ENCODE measurements around the gene SIGLEC8.
"Not testable (repeated sequence)": the region's sequence is repeated elsewhere in the genome, so short reads cannot be mapped to it uniquely, and the experiment has no call there.

SIGLEC8 gene

DNA sequence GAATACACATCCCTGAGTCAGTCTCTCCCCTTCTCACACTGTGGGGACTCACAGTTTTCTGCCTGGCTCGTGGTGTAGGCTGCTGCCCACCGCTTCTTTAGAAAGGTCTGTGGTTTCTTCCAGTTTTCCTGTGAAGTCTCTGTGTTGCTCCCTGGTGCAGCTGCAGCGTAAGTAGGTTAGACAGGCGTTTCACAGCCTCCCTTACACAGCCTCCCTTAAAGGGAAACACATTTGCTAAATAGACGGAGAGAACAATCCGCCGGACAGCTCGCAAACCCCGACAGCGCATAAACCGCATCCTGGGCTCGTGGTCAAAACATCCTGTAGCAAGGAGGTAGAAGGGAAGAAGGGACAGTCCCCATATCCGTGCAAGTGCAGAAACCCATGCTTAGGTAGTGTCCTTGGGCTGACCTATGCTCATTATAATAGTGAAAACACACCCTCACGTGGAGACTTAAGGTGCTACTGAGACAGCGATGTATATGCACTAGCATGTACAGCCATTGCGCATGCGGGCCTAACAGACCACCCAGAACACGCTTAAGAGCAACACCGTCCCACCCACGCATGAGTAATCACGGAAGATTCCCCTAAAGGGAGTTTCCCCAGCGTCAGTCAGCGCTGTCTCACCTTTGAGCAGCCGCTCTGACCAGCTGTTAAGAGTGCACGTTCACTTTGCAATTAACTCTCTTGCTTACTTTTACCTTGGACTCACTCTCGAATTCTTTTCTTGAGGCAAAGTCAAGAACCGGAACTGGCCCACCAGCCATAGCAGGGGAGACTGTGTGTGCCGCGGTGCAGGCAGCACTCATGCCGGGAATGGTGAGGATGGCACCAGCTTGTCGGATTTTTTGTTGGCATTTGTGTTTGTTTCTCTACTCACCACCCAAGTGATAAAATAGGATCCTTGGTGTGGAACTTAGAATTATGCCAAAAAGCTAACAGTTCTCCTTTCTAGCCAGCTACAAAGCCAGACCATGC lies 16.6 kb downstream of the SIGLEC8 start:
- no peak for DNase-seq

DNA sequence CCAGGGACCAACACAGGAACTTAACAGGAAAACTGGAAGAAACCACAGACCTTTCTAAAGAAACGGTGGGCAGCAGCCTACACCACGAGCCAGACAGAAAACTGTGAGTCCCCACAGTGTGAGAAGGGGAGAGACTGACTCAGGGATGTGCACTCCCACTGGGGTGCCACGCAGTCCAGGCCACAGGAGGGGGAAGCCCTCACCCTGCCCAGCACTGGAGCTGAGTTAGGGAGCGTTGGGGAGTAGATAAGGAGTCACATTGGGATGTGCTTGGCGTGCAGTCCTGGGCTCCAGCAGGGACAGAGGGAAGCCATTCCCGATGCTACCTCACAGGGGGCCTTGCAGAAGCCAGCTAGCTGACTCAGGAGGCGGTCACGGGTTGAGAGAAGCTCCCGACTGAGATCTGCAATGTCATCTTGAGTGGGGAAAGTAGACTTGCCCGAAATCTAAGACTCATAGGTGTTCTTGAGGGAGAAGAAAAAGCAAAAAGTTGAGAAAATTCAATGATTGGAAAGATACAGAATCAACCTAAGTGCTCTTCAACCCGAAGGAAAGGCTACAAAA lies 17.3 kb downstream of the SIGLEC8 start:
- no peak for DNase-seq

GRCh38 chr19:51440052-51440451 lies 18.2 kb downstream of the SIGLEC8 start:
- no peak for DNase-seq

DNA sequence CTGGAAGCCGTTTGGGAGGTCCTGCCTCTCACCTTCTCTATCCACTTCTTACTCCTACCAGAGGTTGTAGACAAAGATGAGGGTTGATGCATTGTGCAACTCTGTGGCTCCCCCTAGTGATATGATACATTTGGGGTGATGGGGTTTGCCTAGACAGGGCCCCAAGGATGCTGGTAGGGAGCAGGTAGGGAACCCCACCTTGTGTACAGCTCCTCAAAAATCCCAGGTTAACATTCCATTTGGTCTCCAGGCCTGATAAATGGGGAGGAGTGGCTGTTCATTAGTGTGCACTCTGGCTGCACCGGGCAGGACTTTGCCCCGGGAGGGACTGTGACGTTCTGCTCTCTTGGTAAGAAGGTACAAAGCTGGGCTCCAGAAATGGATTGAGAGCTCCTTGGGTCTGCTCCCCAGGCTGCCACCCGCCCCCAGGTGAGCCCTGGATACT lies 19.2 kb downstream of the SIGLEC8 start:
- DNase-seq: no peak

DNA sequence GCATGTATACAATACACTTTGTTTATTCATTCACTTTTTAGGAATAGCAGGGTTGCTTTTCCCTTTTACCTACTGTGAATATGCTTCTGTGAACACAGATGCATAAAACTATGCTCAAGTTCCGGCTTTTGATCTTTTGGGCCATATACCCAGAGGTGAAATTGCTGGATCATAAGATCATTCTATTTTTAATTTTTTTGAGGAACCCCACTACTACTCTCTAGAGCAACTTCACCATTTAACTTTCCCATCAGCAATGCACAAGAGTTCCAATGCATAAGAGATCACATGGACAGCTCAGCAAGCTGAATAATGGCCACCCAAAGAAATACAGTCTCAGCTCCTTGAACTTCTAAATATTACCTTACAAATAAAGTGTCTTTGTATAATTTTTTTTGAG lies 23.8 kb downstream of the SIGLEC8 start:
- no peak for DNase-seq

- DNase-seq: no peak
Observed at GRCh38 chr19:51433043-51433442, 25.2 kb downstream of the SIGLEC8 start.

- no peak for DNase-seq
Observed at GRCh38 chr19:51431124-51431523, 27.1 kb downstream of the SIGLEC8 start.

- no peak for DNase-seq
Observed at GRCh38 chr19:51430221-51430620, 28.0 kb downstream of the SIGLEC8 start.

DNA sequence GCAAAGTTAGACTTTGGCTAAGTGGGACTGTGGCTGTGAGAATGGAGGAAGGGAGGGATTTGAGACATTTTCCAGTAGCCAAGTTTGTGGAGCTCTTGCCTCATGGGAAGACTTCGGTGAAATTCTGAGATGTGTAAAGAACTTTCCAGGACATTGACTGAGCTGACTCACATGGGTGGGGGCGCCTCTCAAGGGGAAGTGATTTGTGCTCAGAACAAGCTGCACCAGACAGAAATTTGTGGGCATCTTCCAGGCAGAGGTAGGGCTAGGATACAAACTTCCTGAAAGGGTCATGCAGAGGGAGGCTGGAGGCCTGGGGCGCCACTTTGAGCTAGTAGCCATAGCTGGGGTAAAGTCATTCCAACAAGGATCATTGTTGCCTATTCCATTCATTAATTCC lies 31.1 kb downstream of the SIGLEC8 start:
- DNase-seq: no peak

DNA sequence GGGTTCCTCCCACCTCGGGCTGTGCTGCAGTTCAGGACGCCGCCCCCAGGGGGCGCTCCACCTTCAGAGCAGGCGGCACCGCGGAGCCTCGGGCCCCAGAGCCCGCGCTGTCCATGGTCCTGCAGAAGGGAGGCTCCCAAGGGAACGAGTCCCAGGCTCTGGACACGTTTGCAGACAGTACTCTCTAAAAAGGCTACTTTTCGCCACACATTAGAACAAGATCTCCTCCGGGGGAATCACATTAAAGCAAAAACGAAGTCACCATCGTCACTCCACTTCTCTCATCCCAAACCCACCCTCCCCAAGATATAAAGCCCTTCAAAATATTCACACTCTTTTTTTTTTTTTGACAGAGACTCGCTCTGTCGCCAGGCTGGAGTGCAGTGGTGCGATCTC lies 36.2 kb downstream of the SIGLEC8 start:
- no peak for DNase-seq

- DNase-seq: no peak
Observed at GRCh38 chr19:51421229-51422052, 36.8 kb downstream of the SIGLEC8 start.

DNA sequence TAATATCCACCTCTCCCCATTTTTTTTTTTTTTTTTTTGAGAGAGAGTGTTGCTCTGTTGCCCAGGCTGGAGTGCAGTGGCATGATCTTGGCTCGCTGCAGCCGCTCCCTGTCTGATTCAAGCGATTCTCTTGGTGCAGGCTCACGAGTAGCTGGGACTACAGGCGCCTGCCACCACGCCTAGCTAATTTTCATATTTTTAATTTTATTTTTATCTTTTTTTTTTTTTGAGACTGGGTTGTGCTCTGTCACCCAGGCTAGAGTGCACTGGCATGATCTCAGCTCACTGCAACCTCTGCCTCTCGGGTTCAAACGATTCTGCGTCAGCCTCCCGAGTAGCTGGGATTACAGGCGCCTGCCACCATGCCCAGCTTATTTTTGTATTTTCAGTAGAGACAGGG lies 37.7 kb downstream of the SIGLEC8 start:
- not testable (repeated sequence) for DNase-seq

DNA sequence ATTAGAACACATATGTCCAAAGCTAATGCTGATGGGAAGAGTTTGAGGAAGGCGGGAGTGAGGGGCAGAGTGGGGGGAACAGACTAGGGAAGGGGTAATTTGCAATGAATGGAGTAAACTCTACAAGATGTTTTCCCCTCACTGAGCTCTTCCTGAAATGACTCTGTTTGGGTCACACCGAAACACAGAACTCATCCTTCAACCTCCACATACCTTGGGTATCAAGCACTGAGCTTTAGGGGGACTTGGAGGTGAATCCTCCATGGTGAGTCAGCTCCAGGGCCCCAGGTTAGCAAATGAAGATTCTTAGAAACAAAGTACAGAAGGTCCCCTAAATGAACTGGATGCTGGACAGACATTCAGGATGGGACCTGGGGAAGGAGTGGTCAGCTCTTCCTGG lies 39.5 kb downstream of the SIGLEC8 start:
- DNase-seq: no peak

GRCh38 chr19:51417810-51418157 lies 40.5 kb downstream of the SIGLEC8 start:
- no peak for DNase-seq

DNA sequence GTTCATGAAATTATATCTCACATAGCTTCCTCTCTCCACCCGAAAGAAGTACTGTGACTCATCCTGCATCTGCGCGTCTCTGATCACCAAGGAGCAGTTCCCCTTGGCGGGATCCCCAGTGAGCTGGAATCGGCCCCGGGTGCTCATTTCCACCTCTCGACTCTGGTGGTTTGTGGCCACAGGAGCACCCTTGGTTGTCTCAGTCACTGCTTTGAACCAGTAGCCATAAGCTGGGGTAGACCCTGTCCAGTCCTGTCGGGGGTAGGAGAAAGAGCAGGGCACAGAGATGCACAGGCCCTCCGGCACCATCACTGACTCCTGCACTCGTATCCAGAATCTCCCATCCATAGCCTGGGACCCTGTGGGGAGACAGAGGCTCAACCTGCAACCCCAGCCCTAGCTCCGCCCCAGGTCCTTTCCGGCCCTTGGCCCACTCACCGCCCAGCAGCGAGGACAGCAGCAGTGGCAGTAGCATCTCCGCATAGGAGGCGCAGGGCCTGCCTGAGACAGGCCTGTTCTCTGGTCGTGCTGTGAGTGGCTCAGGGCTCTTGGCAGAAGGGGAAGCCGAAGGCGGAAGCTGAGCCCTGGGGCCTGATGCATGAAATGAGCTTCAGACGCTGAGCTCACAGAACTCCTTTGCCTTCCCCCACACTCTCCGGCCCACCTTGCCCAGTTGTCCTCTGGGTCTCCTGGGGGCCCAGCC lies 41.0 kb downstream of the SIGLEC8 start, which contains the start of gene SIGLEC10:
TSS of gene SIGLEC10 (minus strand) at position 536 of the 703 bp plus-strand sequence. CDS start at position 475, 61 bp downstream.
- no peak for DNase-seq

GRCh38 chr19:51416422-51416821 lies 41.8 kb downstream of the SIGLEC8 start:
- DNase-seq: not testable (repeated sequence)

DNA sequence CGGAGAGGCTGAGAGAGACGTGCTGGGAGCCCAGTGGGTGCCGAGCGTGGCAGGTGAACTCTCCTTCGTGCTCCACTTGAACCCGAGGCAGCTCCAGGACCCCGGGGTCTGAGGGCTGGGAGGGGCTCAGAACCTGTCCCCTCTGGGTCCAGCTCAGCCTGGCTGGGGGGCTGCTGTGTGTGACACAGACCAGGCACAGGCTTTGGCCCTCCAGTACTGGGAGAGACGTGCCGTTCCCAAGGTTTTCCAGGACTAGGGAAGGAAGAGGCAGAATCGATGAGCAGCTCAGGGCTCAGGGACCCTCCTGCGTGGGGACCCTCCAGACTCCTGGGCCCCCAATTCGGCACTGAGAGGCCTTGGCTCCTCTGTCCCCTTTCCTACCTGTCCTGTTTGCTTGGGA lies 43.1 kb downstream of the SIGLEC8 start:
- DNase-seq: no peak

- DNase-seq: no peak
Observed at GRCh38 chr19:51410950-51411748, 47.1 kb downstream of the SIGLEC8 start.

- no peak for DNase-seq
Observed at GRCh38 chr19:51407511-51408131, 50.6 kb downstream of the SIGLEC8 start.

GRCh38 chr19:51402117-51402516 lies 56.1 kb downstream of the SIGLEC8 start:
- no peak for DNase-seq

Measured in NCI-H1105 (cell line).